ENCODE results near the gene GOLGA2. TPM values are rescaled to one million over a fixed set of nuclear protein-coding genes. Genes with fewer than 3 reads are reported as not detected.

GOLGA2 gene
- total RNA-seq, 1 experiment from 2014 or later = 87.0 TPM

- Histone ChIP-seq H3K27ac (ENCODE audit: low read depth, low read length, poor library complexity, severe bottlenecking) (no peak overlapping the region), H3K4me3 (ENCODE audit: low read depth, low read length, poor library complexity, severe bottlenecking) (no peak overlapping the region), H3K4me1 (ENCODE audit: insufficient read depth, low read length, poor library complexity, severe bottlenecking) (no peaks in the 10 kb centered on the region), H3K36me3 (ENCODE audit: insufficient read depth, low read length, poor library complexity, severe bottlenecking) (peaks cover 9% of the 10 kb centered on the region), H3K9me3 (ENCODE audit: low read depth, low read length, poor library complexity, severe bottlenecking) (no peaks in the 10 kb centered on the region), H3K27me3 (replicated peaks; ENCODE audit: insufficient read depth, low read depth, low read length, poor library complexity) (no peaks in the 10 kb centered on the region)
- TF ChIP-seq EZH2 (IDR thresholded peaks at IDR 0.05; ENCODE audit: borderline replicate concordance, low read depth, low read length, poor library complexity, severe bottlenecking) (no peak), CTCF (conservative IDR thresholded peaks at IDR 0.05; ENCODE audit: low read depth, low read length) (no peak)
- DNase-seq (ENCODE audit: low spot score) = no peak
- ChIA-PET POLR2A (ENCODE audit: low non-redundant PET) (no interaction called here), CTCF (no interaction called here)
- BruUV-seq (replicated peaks) = no TSS peak
- intact Hi-C loops (cut with micrococcal nuclease; ENCODE audit: unreplicated experiment) = no loop called here
Observed at GRCh38 chr9:128304971-128305288, 29.1 kb upstream of the GOLGA2 start.

- Histone ChIP-seq H3K4me3 (ENCODE audit: low read depth, low read length, poor library complexity, severe bottlenecking) (no peak overlapping the region), H3K27ac (ENCODE audit: low read depth, low read length, poor library complexity, severe bottlenecking) (no peak overlapping the region), H3K27me3 (replicated peaks; ENCODE audit: insufficient read depth, low read depth, low read length, poor library complexity) (no peaks in the 10 kb centered on the region), H3K4me1 (ENCODE audit: insufficient read depth, low read length, poor library complexity, severe bottlenecking) (no peaks in the 10 kb centered on the region), H3K9me3 (ENCODE audit: low read depth, low read length, poor library complexity, severe bottlenecking) (no peaks in the 10 kb centered on the region), H3K36me3 (ENCODE audit: insufficient read depth, low read length, poor library complexity, severe bottlenecking) (peaks cover 4% of the 10 kb centered on the region)
- POLR2A ChIA-PET (ENCODE audit: low non-redundant PET) = interaction anchor here (0.9 kb wide), 1 partner anchor 8 kb away, joined by 3 read pairs; no protein-coding TSS in a partner anchor
- no peak for DNase-seq (ENCODE audit: low spot score)
- TF ChIP-seq EZH2 (IDR thresholded peaks at IDR 0.05; ENCODE audit: borderline replicate concordance, low read depth, low read length, poor library complexity, severe bottlenecking) (no peak), CTCF (conservative IDR thresholded peaks at IDR 0.05; ENCODE audit: low read depth, low read length) (no peak)
- BruUV-seq (replicated peaks) = no TSS peak
- CTCF ChIA-PET = no interaction called here
- intact Hi-C loops (cut with micrococcal nuclease; ENCODE audit: unreplicated experiment) = no loop called here
Observed at GRCh38 chr9:128304136-128304970, 28.5 kb upstream of the GOLGA2 start.

GRCh38 chr9:128298535-128299482 lies 23.0 kb upstream of the GOLGA2 start:
- Histone ChIP-seq H3K9me3 (ENCODE audit: low read depth, low read length, poor library complexity, severe bottlenecking) (no peaks in the 10 kb centered on the region), H3K27ac (ENCODE audit: low read depth, low read length, poor library complexity, severe bottlenecking) (no peak overlapping the region), H3K36me3 (ENCODE audit: insufficient read depth, low read length, poor library complexity, severe bottlenecking) (no peaks in the 10 kb centered on the region), H3K4me3 (ENCODE audit: low read depth, low read length, poor library complexity, severe bottlenecking) (no peak overlapping the region), H3K4me1 (ENCODE audit: insufficient read depth, low read length, poor library complexity, severe bottlenecking) (no peaks in the 10 kb centered on the region), H3K27me3 (replicated peaks; ENCODE audit: insufficient read depth, low read depth, low read length, poor library complexity) (no peaks in the 10 kb centered on the region)
- ChIA-PET CTCF (no interaction called here), POLR2A (ENCODE audit: low non-redundant PET) (interaction anchor here (0.7 kb wide), 1 partner anchor 12 kb away, joined by 8 read pairs; no protein-coding TSS in a partner anchor)
- TF ChIP-seq CTCF (conservative IDR thresholded peaks at IDR 0.05; ENCODE audit: low read depth, low read length) (no peak), EZH2 (IDR thresholded peaks at IDR 0.05; ENCODE audit: borderline replicate concordance, low read depth, low read length, poor library complexity, severe bottlenecking) (no peak)
- BruUV-seq (replicated peaks) = no TSS peak
- DNase-seq (ENCODE audit: low spot score) = no peak
- intact Hi-C loops (cut with micrococcal nuclease; ENCODE audit: unreplicated experiment) = loop anchor here (5.0 kb wide), 1 partner anchor 113 kb away; no protein-coding TSS in a partner anchor

Data from A673 (cell line).